Middle frontal gyrus (tissue), 1 donor: ENCODE measurements around the gene NDUFAF3.

Experiments
- DNase-seq: peaks from one replicate; pipeline ENCODE4 v3.0.0-alpha.2; 2015; ENCODE audit warnings: low spot score; ENCODE audit errors: extremely low spot score

Gene NDUFAF3

GRCh38 chr3:49053543-49053942 is 31.6 kb downstream of the NDUFAF3 start:
- DNase-seq = no peak

- no peak for DNase-seq
Measured at GRCh38 chr3:49054344-49054862, 32.5 kb downstream of the NDUFAF3 start.

- no peak for DNase-seq
Measured at GRCh38 chr3:49057268-49057667, 35.3 kb downstream of the NDUFAF3 start.

- no peak for DNase-seq
Measured at GRCh38 chr3:49058011-49058410, 36.1 kb downstream of the NDUFAF3 start.
